Fibroblast of lung (primary cell): ENCODE measurements around the gene TLE1. TPM values are rescaled to one million over a fixed set of nuclear protein-coding genes. Genes with fewer than 3 reads are reported as not detected.

Source experiments
- DNase-seq, 2 donors: peaks; one replicate each; pipeline versions ENCODE4 v3.0.0 to v3.0.0-alpha.2; 2010; ENCODE audit warnings: low read depth in 2 of 2
- H2AFZ ChIP-seq: 2 replicates; pipeline ENCODE4 v1.5.1; 2012; ENCODE audit warnings: low read length, control low read depth, inconsistent platforms
- H3K27ac ChIP-seq: 2 replicates; pipeline ENCODE4 v1.5.1; 2011; ENCODE audit warnings: low read length, control low read depth; ENCODE audit not compliant: insufficient read depth
- H3K27me3 ChIP-seq: 2 replicates; pipeline ENCODE4 v1.5.1; 2011; ENCODE audit warnings: mild to moderate bottlenecking, low read length; ENCODE audit not compliant: control insufficient read depth, insufficient read depth
- H3K36me3 ChIP-seq: 2 replicates; pipeline ENCODE4 v1.5.1; 2011; ENCODE audit warnings: low read length; ENCODE audit not compliant: control insufficient read depth, insufficient read depth
- H3K4me1 ChIP-seq: 2 replicates; pipeline ENCODE4 v1.5.1; 2011; ENCODE audit warnings: low read length; ENCODE audit not compliant: control insufficient read depth, insufficient read depth; ENCODE audit errors: extremely low read depth
- H3K4me2 ChIP-seq: 2 replicates; pipeline ENCODE4 v1.5.1; 2011; ENCODE audit warnings: low read length, control low read depth; ENCODE audit not compliant: insufficient read depth; ENCODE audit errors: extremely low read depth
- H3K4me3 ChIP-seq, 4 experiments: fragments of 200-600 bp in 1 of 4; sonication (generic) in 1 of 4; replicated peaks in 1 of 4; 2 replicates each; pipeline ENCODE4 v1.5.1; 2011 to 2016; ENCODE audit warnings: low read length in 4 of 4, low read depth in 3 of 4, mild to moderate bottlenecking in 3 of 4, control low read depth in 2 of 4, inconsistent platforms in 1 of 4, mixed read lengths in 1 of 4; ENCODE audit not compliant: insufficient read depth in 1 of 4; ENCODE audit errors: control extremely low read depth in 1 of 4
- H3K79me2 ChIP-seq: 2 replicates; pipeline ENCODE4 v1.5.1; 2012; ENCODE audit warnings: mild to moderate bottlenecking, low read length, inconsistent platforms; ENCODE audit not compliant: control insufficient read depth, insufficient read depth
- H3K9ac ChIP-seq: 2 replicates; pipeline ENCODE4 v1.5.1; 2011; ENCODE audit warnings: mild to moderate bottlenecking, low read length, control low read depth; ENCODE audit not compliant: insufficient read depth
- H3K9me3 ChIP-seq: 2 replicates; pipeline ENCODE4 v1.5.1; 2012; ENCODE audit warnings: low read depth, low read length; ENCODE audit not compliant: control insufficient read depth, insufficient read depth
- H4K20me1 ChIP-seq: 2 replicates; pipeline ENCODE4 v1.5.1; 2011; ENCODE audit warnings: low read length; ENCODE audit not compliant: control insufficient read depth, insufficient read depth; ENCODE audit errors: extremely low read depth
- EZH2 ChIP-seq: IDR thresholded peaks from 2 replicates; pipeline ENCODE4 v1.5.1; 2012; ENCODE audit warnings: low read length, control low read depth, mild to moderate bottlenecking; ENCODE audit errors: missing control alignments
- polyA plus RNA-seq, 2 donors: library from polyadenylated mRNA; depleted of rRNA in 1 of 2; stranded (reverse) in 1 of 2; unstranded in 1 of 2; fragments of >200 nt; gene quantifications; 2 replicates each; pipeline ENCODE4 v1.2.1, GENCODE V29; 2011 to 2012; ENCODE audit warnings: missing spikeins in 1 of 2
- total RNA-seq: library from RNA; depleted of rRNA; stranded (reverse); fragments of >200 nt; gene quantifications from 2 replicates; pipeline ENCODE4 v1.2.1, GENCODE V29; 2014
- TF ChIP-seq, protein P1 (sequence below), 2 donors: IDR thresholded peaks in 1 of 2; conservative IDR thresholded peaks in 1 of 2; 1 replicate in 1 of 2; 2 replicates in 1 of 2; pipeline ENCODE4 v1.5.1; 2011 to 2012; ENCODE audit warnings: low read length in 2 of 2, control low read depth in 1 of 2, inconsistent platforms in 1 of 2, low read depth in 1 of 2, mild to moderate bottlenecking in 1 of 2

Gene TLE1
- total and polyA plus RNA-seq, 2 donors (not counting 1 experiment from before 2014, with no cell fraction given): 29.3 to 29.7 TPM

GRCh38 chr9:81717747-81718077 is 28.4 kb upstream of the TLE1 start:
- no peaks in the 10 kb centered on the region for H3K79me2 ChIP-seq
- no peaks in the 10 kb centered on the region for H3K4me1 ChIP-seq
- no peaks in the 10 kb centered on the region for H3K36me3 ChIP-seq
- no peak for TF ChIP-seq EZH2
- TF ChIP-seq, protein P1, sequence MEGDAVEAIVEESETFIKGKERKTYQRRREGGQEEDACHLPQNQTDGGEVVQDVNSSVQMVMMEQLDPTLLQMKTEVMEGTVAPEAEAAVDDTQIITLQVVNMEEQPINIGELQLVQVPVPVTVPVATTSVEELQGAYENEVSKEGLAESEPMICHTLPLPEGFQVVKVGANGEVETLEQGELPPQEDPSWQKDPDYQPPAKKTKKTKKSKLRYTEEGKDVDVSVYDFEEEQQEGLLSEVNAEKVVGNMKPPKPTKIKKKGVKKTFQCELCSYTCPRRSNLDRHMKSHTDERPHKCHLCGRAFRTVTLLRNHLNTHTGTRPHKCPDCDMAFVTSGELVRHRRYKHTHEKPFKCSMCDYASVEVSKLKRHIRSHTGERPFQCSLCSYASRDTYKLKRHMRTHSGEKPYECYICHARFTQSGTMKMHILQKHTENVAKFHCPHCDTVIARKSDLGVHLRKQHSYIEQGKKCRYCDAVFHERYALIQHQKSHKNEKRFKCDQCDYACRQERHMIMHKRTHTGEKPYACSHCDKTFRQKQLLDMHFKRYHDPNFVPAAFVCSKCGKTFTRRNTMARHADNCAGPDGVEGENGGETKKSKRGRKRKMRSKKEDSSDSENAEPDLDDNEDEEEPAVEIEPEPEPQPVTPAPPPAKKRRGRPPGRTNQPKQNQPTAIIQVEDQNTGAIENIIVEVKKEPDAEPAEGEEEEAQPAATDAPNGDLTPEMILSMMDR (conservative IDR thresholded peaks at IDR 0.05 in 1 of 2, IDR thresholded peaks at IDR 0.05 in 1 of 2; ENCODE audit: low read depth in 1 of 2, low read length in 2 of 2): no peak
- H3K4me3 ChIP-seq: no peak overlapping the region
- H3K27me3 ChIP-seq: no peaks in the 10 kb centered on the region
- no peak overlapping the region for H2AFZ ChIP-seq
- no peaks in the 10 kb centered on the region for H3K9me3 ChIP-seq
- no peaks in the 10 kb centered on the region for H4K20me1 ChIP-seq
- no peak overlapping the region for H3K9ac ChIP-seq
- DNase-seq: no peak
- no peak overlapping the region for H3K27ac ChIP-seq
- no peak overlapping the region for H3K4me2 ChIP-seq

- Histone ChIP-seq H4K20me1 (no peaks in the 10 kb centered on the region), H2AFZ (no peak overlapping the region), H3K9me3 (no peaks in the 10 kb centered on the region), H3K4me3 (no peak overlapping the region), H3K79me2 (no peaks in the 10 kb centered on the region), H3K9ac (no peak overlapping the region), H3K27ac (no peak overlapping the region), H3K4me2 (no peak overlapping the region), H3K27me3 (no peaks in the 10 kb centered on the region), H3K36me3 (no peaks in the 10 kb centered on the region), H3K4me1 (no peaks in the 10 kb centered on the region)
- DNase-seq: no peak
- TF ChIP-seq, protein P1 (conservative IDR thresholded peaks at IDR 0.05 in 1 of 2, IDR thresholded peaks at IDR 0.05 in 1 of 2; ENCODE audit: low read depth in 1 of 2, low read length in 2 of 2): no peak
- TF ChIP-seq EZH2: no peak
Measured at GRCh38 chr9:81717061-81717746, 27.9 kb upstream of the TLE1 start.

- Histone ChIP-seq H2AFZ (no peak overlapping the region), H3K9me3 (no peaks in the 10 kb centered on the region), H3K79me2 (no peaks in the 10 kb centered on the region), H3K27me3 (no peaks in the 10 kb centered on the region), H3K4me3 (no peak overlapping the region), H4K20me1 (no peaks in the 10 kb centered on the region), H3K4me1 (no peaks in the 10 kb centered on the region), H3K9ac (no peak overlapping the region), H3K4me2 (no peak overlapping the region), H3K36me3 (no peaks in the 10 kb centered on the region), H3K27ac (no peak overlapping the region)
- no peak for TF ChIP-seq EZH2
- peak in 1 of 2 donors; percentile 41 for DNase-seq
Measured at GRCh38 chr9:81716409-81716808, 27.1 kb upstream of the TLE1 start.
